Inferior parietal cortex (tissue), 1 donor: ENCODE results near the gene PDZRN3.

ENCODE experiments used
- DNase-seq: peaks from one replicate; pipeline ENCODE4 v3.0.0-alpha.2; 2016; ENCODE audit errors: extremely low spot score

PDZRN3 gene

GRCh38 chr3:73341272-73341935 is 283.3 kb downstream of the PDZRN3 start:
- no peak for DNase-seq

- no peak for DNase-seq
Observed at GRCh38 chr3:73332558-73332957, 292.2 kb downstream of the PDZRN3 start.
